Heart right ventricle (tissue), 16 donors: ENCODE data around the gene NCOA6. TPM values are rescaled to one million over a fixed set of nuclear protein-coding genes. Genes with fewer than 3 reads are reported as not detected.

Experiments used
- ATAC-seq, 8 donors: fragments of 200-7000 bp; cut with Tn5 transposase; one replicate each; pipeline ENCODE4 v1.9.1; 2020; ENCODE audit warnings: mild to moderate bottlenecking in 8 of 8, moderate library complexity in 8 of 8, moderate number of reproducible peaks in 1 of 8
- DNase-seq, 2 donors: peaks; one replicate each; pipeline ENCODE4 v3.0.0-alpha.2; 2020
- H3K27ac ChIP-seq, 10 donors: fragments of 200-600 bp; sonication (generic) in 2 of 10; one replicate each; pipeline versions ENCODE4 v1.5.0 to v1.8.0; 2020 to 2022; ENCODE audit warnings: mild to moderate bottlenecking in 3 of 10
- H3K27me3 ChIP-seq, 7 donors: fragments of 200-600 bp; one replicate each; pipeline ENCODE4 v1.8.0; 2021 to 2022; ENCODE audit warnings: mild to moderate bottlenecking in 2 of 7
- H3K36me3 ChIP-seq, 9 donors: fragments of 200-600 bp; sonication (generic) in 1 of 9; one replicate each; pipeline versions ENCODE4 v1.5.0 to v1.8.0; 2020 to 2022; ENCODE audit warnings: mild to moderate bottlenecking in 2 of 9
- H3K4me1 ChIP-seq, 9 donors: fragments of 200-600 bp; sonication (generic) in 1 of 9; one replicate each; pipeline versions ENCODE4 v1.5.0 to v1.8.0; 2020 to 2022; ENCODE audit warnings: mild to moderate bottlenecking in 4 of 9
- H3K4me3 ChIP-seq, 10 donors: fragments of 200-600 bp; sonication (generic) in 2 of 10; one replicate each; pipeline versions ENCODE4 v1.5.0 to v1.8.0; 2020 to 2022; ENCODE audit warnings: mild to moderate bottlenecking in 7 of 10, moderate library complexity in 2 of 10
- H3K9me3 ChIP-seq, 11 donors: fragments of 200-600 bp in 10 of 11; sonication (generic) in 2 of 11; one replicate each; pipeline versions ENCODE4 v1.5.0 to v1.8.0; 2013 to 2022; ENCODE audit warnings: mild to moderate bottlenecking in 2 of 11, control low read depth in 1 of 11, moderate library complexity in 1 of 11
- CTCF ChIP-seq, 9 donors: fragments of 200-600 bp; sonication (generic) in 2 of 9; IDR thresholded peaks; one replicate each; pipeline versions ENCODE4 v1.5.0 to v1.8.0; 2021 to 2022; ENCODE audit warnings: antibody characterized with exemption in 9 of 9, mild to moderate bottlenecking in 5 of 9, moderate library complexity in 1 of 9
- WGBS, 2 donors: extraction: QIAGEN DNeasy Blood & Tissue Kit; methylation state at CpG; one replicate each; pipeline ENCODE4 v1.1.7; 2013; ENCODE audit warnings: inconsistent platforms in 1 of 2; 5-methylcytosine and 5-hydroxymethylcytosine counted together
- intact Hi-C, 10 donors: fragments of 100-400 bp; cut with DNase I; formaldehyde crosslinking; loops; one replicate each; pipeline versions ENCODE4 v1.11.1 to v1.14.2; 2022
- polyA plus RNA-seq, 2 donors: library from polyadenylated mRNA; stranded (reverse); fragments of 200-250 nt; gene quantifications; one replicate each; pipeline ENCODE4 v1.2.3, GENCODE V29; 2013
- total RNA-seq, 10 donors: library from RNA; stranded (reverse); fragmentation: NEBNext Ultra II Directional in 3 of 10; extraction: Animal tissue kit (Norgen Biotek cat#: 25700) in 3 of 10; gene quantifications; one replicate each; pipeline versions ENCODE4 v1.2.1 to v1.2.4, GENCODE V29; 2021 to 2023
- donor health status: Arrhythmogenic right ventricular cardiomyopathy.
- donor health status: ischemic (EF 13 %, LVEDD 7.1; RV severe dilation, severe dysfunction).
- donor health status: healthy with polysubstance abuse.
- donor health status: DM: no; HTN: yes; CAD: no.
- donor health status: DM: no; HTN: no; CAD: no.
- donor health status: ischemic (EF 25% LVEDD 6.9; RV normal size, moderate dysfunction).
- donor health status: ischemic (EF 25% LVEDD 5.7; RV mildly dilated, moderate dysfunction).
- donor health status: healthy.
- donor health status: DM: yes; HTN: yes; CAD: no.
- donor health status: Ischemic cardiomyopathy.
- donor health status: ischemic (EF 35%, LVEDD 5.7; RV mildly dilated, moderate dysfunction).
- donor health status: nonischemic (EF 11% LVEDD 7.7; RV severe dilation, severe dysfunction).
- donor health status: DM: yes; HTN: yes; CAD: no.
- donor health status: PGD.
- donor health status: ischemic (EF 29% LVEDD 5.4; RV normal size, mild dysfunction).
- donor health status: nonischemic (EF 23%, LVEDD 6.1; RV moderate dilation, normal function).

Gene NCOA6
- total and polyA plus RNA-seq, 12 donors: 11.6 to 37.5 (median 18.0) TPM

GRCh38 chr20:34689486-34689885 lies 136.0 kb downstream of the NCOA6 start:
- no peak overlapping the region for H3K4me3 ChIP-seq
- no peaks in the 10 kb centered on the region for H3K27me3 ChIP-seq
- 70 to 71% methylated on average over 2 of the region's 2 CpGs for WGBS, 2 donors
- no peaks in the 10 kb centered on the region for H3K9me3 ChIP-seq
- intact Hi-C loops: no loop called here
- H3K27ac ChIP-seq: peak overlapping the region in 1 of 10 donors; percentile 23
- ATAC-seq: peak in 3 of 8 donors; percentile 46 to 65 (median 61)
- DNase-seq: no peak
- H3K4me1 ChIP-seq: peaks cover 0 to 6% (median 0%) of the 10 kb centered on the region in 9 donors
- no peak for TF ChIP-seq CTCF (IDR thresholded peaks at IDR 0.05)
- no peaks in the 10 kb centered on the region for H3K36me3 ChIP-seq

DNA sequence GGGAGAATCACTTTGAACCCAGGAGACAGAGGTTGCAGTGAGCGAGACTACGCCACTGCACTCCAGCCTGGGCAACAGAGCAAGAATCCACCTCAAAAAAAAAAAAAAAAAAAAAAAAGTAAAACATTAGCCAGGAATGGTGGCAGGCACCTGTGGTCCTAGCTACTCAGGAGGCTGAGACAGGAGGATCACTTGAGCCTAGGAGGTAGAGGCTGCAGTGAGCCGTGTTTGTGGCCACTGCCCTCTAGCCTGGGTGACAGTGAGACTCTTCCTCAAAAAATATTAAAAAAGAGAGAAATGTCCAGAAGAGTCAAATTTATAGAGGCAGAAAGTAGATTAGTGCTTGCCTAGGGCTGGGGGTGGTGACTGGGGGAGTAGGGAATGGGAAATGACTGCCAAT lies 141.8 kb downstream of the NCOA6 start:
- Histone ChIP-seq H3K27me3 (no peaks in the 10 kb centered on the region), H3K27ac (no peak overlapping the region), H3K36me3 (no peaks in the 10 kb centered on the region), H3K9me3 (no peaks in the 10 kb centered on the region), H3K4me3 (no peak overlapping the region), H3K4me1 (no peaks in the 10 kb centered on the region)
- intact Hi-C loops: no loop called here
- no peak for TF ChIP-seq CTCF (IDR thresholded peaks at IDR 0.05)
- ATAC-seq (no peak), DNase-seq (no peak)
- 92 to 97% methylated on average over 3 of the region's 3 CpGs for WGBS, 2 donors

- Histone ChIP-seq H3K27me3 (no peaks in the 10 kb centered on the region), H3K4me1 (peaks cover 0 to 16% (median 9%) of the 10 kb centered on the region in 9 donors), H3K4me3 (no peak overlapping the region), H3K36me3 (no peaks in the 10 kb centered on the region), H3K9me3 (no peaks in the 10 kb centered on the region), H3K27ac (peak overlapping the region in 2 of 10 donors; percentile 22 to 34)
- ATAC-seq (no peak), DNase-seq (no peak)
- intact Hi-C loops: no loop called here
- no peak for TF ChIP-seq CTCF (IDR thresholded peaks at IDR 0.05)
Observed at GRCh38 chr20:34680586-34681175, 144.8 kb downstream of the NCOA6 start.

- intact Hi-C loops: loop anchor here in 4 of 10 donors (1.0 to 5.0 kb wide), 4 partner anchors 27 to 70 kb away; partner anchors contain the start of gene TP53INP2 (in 2 of the 4)
- ATAC-seq: peak; percentile 100
- peak within 1 kb of the TSS in 9 of 10 donors; percentile 53 to 89 (median 79) for H3K27ac ChIP-seq
- H3K9me3 ChIP-seq: no peaks in the 10 kb centered on the region
- 0% methylated on average over 64 of the region's 64 CpGs for WGBS, 2 donors
- no peaks in the 10 kb centered on the region for H3K27me3 ChIP-seq
- peaks cover 0 to 20% (median 11%) of the 10 kb centered on the region in 9 donors for H3K4me1 ChIP-seq
- peak within 1 kb of the TSS; percentile 50 to 84 (median 76) for H3K4me3 ChIP-seq
- peak in 7 of 9 donors; percentile 20 to 60 (median 32) for TF ChIP-seq CTCF (IDR thresholded peaks at IDR 0.05)
- H3K36me3 ChIP-seq: no peaks in the 10 kb centered on the region
- DNase-seq: peak; percentile 94 to 95
Observed at GRCh38 chr20:34676642-34677373, 148.6 kb downstream of the NCOA6 start, which contains the start of gene PIGU. Gene PIGU, minus strand, starts transcription at chr20:34677092. Its CDS starts 7 bp downstream, at chr20:34677085.
